ENCODE measurements around the gene QPRT.
"Not testable (repeated sequence)": the region's sequence is repeated elsewhere in the genome, so short reads cannot be mapped to it uniquely, and the experiment has no call there.

Gene QPRT

GRCh38 chr16:29719063-29719462, 40.1 kb downstream of the QPRT start:
- no peaks in the 10 kb centered on the region for H3K27me3 ChIP-seq (ENCODE audit: insufficient read depth, poor library complexity, severe bottlenecking)
- DNase-seq (ENCODE audit: low spot score) (peak; percentile 15), ATAC-seq (ENCODE audit: low read depth) (no peak)
- TF ChIP-seq CTCF (IDR thresholded peaks at IDR 0.05; ENCODE audit: poor library complexity, severe bottlenecking): no peak
- no peak overlapping the region for H3K27ac ChIP-seq (ENCODE audit: poor library complexity, severe bottlenecking)
- H3K4me1 ChIP-seq (ENCODE audit: insufficient read depth, poor library complexity, severe bottlenecking): no peaks in the 10 kb centered on the region
- no peaks in the 10 kb centered on the region for H3K36me3 ChIP-seq (ENCODE audit: low read depth)
- no peaks in the 10 kb centered on the region for H3K9me3 ChIP-seq (ENCODE audit: severe bottlenecking)
- H3K4me3 ChIP-seq (ENCODE audit: severe bottlenecking): no peak overlapping the region

GRCh38 chr16:29720703-29721102, 41.7 kb downstream of the QPRT start:
- Histone ChIP-seq H3K36me3 (ENCODE audit: low read depth) (no peaks in the 10 kb centered on the region), H3K9me3 (ENCODE audit: severe bottlenecking) (no peaks in the 10 kb centered on the region), H3K27ac (ENCODE audit: poor library complexity, severe bottlenecking) (no peak overlapping the region), H3K27me3 (ENCODE audit: insufficient read depth, poor library complexity, severe bottlenecking) (no peaks in the 10 kb centered on the region), H3K4me1 (ENCODE audit: insufficient read depth, poor library complexity, severe bottlenecking) (no peaks in the 10 kb centered on the region), H3K4me3 (ENCODE audit: severe bottlenecking) (no peak overlapping the region)
- peak; percentile 2 for DNase-seq (ENCODE audit: low spot score)
- no peak for ATAC-seq (ENCODE audit: low read depth)
- TF ChIP-seq CTCF (IDR thresholded peaks at IDR 0.05; ENCODE audit: poor library complexity, severe bottlenecking): no peak

DNA sequence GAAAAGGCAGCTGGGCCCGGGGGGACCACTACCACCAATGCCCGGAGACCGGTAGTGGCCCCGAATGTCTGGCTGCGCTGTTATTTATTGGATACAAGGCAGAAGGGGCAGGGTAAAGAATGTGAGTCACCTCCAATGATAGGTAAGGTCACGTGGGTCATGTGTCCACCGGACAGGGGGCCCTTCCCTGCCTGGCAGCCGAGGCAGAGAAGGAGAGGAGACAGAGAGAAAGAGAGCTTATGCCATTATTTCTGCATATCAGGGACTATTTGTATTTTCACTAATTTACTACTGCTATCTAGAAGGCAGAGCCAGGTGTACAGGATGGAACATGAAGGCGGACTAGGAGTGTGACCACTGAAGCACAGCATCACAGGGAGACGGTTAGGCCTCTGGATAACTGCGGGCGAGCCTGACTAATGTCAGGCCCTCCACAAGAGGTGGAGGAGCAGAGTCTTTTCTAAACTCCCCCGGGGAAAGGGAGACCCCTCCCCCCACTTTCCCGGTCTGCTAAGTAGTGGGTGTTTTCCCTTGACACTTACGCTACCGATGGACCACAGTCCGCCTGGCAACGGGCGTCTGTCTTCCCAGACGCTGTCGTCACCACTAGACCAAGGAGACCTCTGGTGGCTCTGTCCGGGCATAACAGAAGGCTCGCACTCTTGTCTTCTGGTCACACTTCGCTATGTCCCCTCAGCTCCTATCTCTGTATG, 42.3 kb downstream of the QPRT start:
- ATAC-seq (ENCODE audit: low read depth): peak; percentile 67
- not testable (repeated sequence) for H3K4me1 ChIP-seq (ENCODE audit: insufficient read depth, poor library complexity, severe bottlenecking); H3K27me3 ChIP-seq (ENCODE audit: insufficient read depth, poor library complexity, severe bottlenecking); H3K4me3 ChIP-seq (ENCODE audit: severe bottlenecking); H3K9me3 ChIP-seq (ENCODE audit: severe bottlenecking); H3K27ac ChIP-seq (ENCODE audit: poor library complexity, severe bottlenecking); H3K36me3 ChIP-seq (ENCODE audit: low read depth)
- TF ChIP-seq CTCF (IDR thresholded peaks at IDR 0.05; ENCODE audit: poor library complexity, severe bottlenecking): peak; percentile 53
- DNase-seq (ENCODE audit: low spot score): peak; percentile 38

GRCh38 chr16:29726845-29727377, 47.9 kb downstream of the QPRT start:
- H3K36me3 ChIP-seq (ENCODE audit: low read depth): no peaks in the 10 kb centered on the region
- no peaks in the 10 kb centered on the region for H3K27me3 ChIP-seq (ENCODE audit: insufficient read depth, poor library complexity, severe bottlenecking)
- DNase-seq (ENCODE audit: low spot score): peak; percentile 16
- H3K27ac ChIP-seq (ENCODE audit: poor library complexity, severe bottlenecking): no peak overlapping the region
- no peak for ATAC-seq (ENCODE audit: low read depth)
- TF ChIP-seq CTCF (IDR thresholded peaks at IDR 0.05; ENCODE audit: poor library complexity, severe bottlenecking): no peak
- no peak overlapping the region for H3K4me3 ChIP-seq (ENCODE audit: severe bottlenecking)
- no peaks in the 10 kb centered on the region for H3K4me1 ChIP-seq (ENCODE audit: insufficient read depth, poor library complexity, severe bottlenecking)
- H3K9me3 ChIP-seq (ENCODE audit: severe bottlenecking): no peaks in the 10 kb centered on the region

GRCh38 chr16:29727452-29727851, 48.5 kb downstream of the QPRT start:
- no peaks in the 10 kb centered on the region for H3K4me1 ChIP-seq (ENCODE audit: insufficient read depth, poor library complexity, severe bottlenecking)
- no peaks in the 10 kb centered on the region for H3K9me3 ChIP-seq (ENCODE audit: severe bottlenecking)
- no peak overlapping the region for H3K4me3 ChIP-seq (ENCODE audit: severe bottlenecking)
- H3K36me3 ChIP-seq (ENCODE audit: low read depth): no peaks in the 10 kb centered on the region
- no peak for DNase-seq (ENCODE audit: low spot score)
- no peaks in the 10 kb centered on the region for H3K27me3 ChIP-seq (ENCODE audit: insufficient read depth, poor library complexity, severe bottlenecking)
- H3K27ac ChIP-seq (ENCODE audit: poor library complexity, severe bottlenecking): no peak overlapping the region
- no peak for ATAC-seq (ENCODE audit: low read depth)
- TF ChIP-seq CTCF (IDR thresholded peaks at IDR 0.05; ENCODE audit: poor library complexity, severe bottlenecking): no peak

Measured in RWPE2 (cell line).